ENCODE data around the gene MLLT3. TPM values are rescaled to one million over a fixed set of nuclear protein-coding genes. Genes with fewer than 3 reads are reported as not detected.

MLLT3 gene
- total and polyA plus RNA-seq, 2 donors: 21.8 to 46.2 TPM

GRCh38 chr9:20621471-20622329 is 599 bp downstream of the MLLT3 start:
- Histone ChIP-seq H3K9me3 (ENCODE audit: control insufficient read depth in 2 of 2, insufficient read depth in 1 of 2, low read length in 1 of 2) (peaks cover 0 to 2% of the 10 kb centered on the region in 2 donors), H3K36me3 (ENCODE audit: control insufficient read depth in 2 of 2, insufficient read depth in 2 of 2, low read length in 1 of 2) (no peaks in the 10 kb centered on the region), H3K4me1 (ENCODE audit: control insufficient read depth in 2 of 2, insufficient read depth in 2 of 2, low read length in 2 of 2) (peaks cover 6 to 27% of the 10 kb centered on the region in 2 donors), H3K27ac (ENCODE audit: low read depth in 1 of 2, low read length in 1 of 2) (peak overlapping the region; percentile 87 to 98), H3K27me3 (ENCODE audit: control insufficient read depth in 2 of 2, insufficient read depth in 1 of 2, low read length in 1 of 2) (peaks cover 0 to 21% of the 10 kb centered on the region in 2 donors), H3K4me3 (ENCODE audit: low read length in 2 of 2) (peak overlapping the region; percentile 86 to 92)
- DNase-seq (ENCODE audit: low read depth in 6 of 9, low spot score in 9 of 9): peak in 8 of 9 donors; percentile 58 to 90 (median 78)
- WGBS: under 1% methylated on average over 82 of the region's 82 CpGs

GRCh38 chr9:20620650-20621470 is 1.4 kb downstream of the MLLT3 start:
- peaks cover 6 to 27% of the 10 kb centered on the region in 2 donors for H3K4me1 ChIP-seq (ENCODE audit: control insufficient read depth in 2 of 2, insufficient read depth in 2 of 2, low read length in 2 of 2)
- WGBS: under 1% methylated on average over 65 of the region's 65 CpGs
- peaks cover 0 to 2% of the 10 kb centered on the region in 2 donors for H3K9me3 ChIP-seq (ENCODE audit: control insufficient read depth in 2 of 2, insufficient read depth in 1 of 2, low read length in 1 of 2)
- peak overlapping the region; percentile 87 to 98 for H3K27ac ChIP-seq (ENCODE audit: low read depth in 1 of 2, low read length in 1 of 2)
- peak overlapping the region; percentile 86 to 92 for H3K4me3 ChIP-seq (ENCODE audit: low read length in 2 of 2)
- no peaks in the 10 kb centered on the region for H3K36me3 ChIP-seq (ENCODE audit: control insufficient read depth in 2 of 2, insufficient read depth in 2 of 2, low read length in 1 of 2)
- peak in 8 of 9 donors; percentile 38 to 82 (median 56) for DNase-seq (ENCODE audit: low read depth in 6 of 9, low spot score in 9 of 9)
- H3K27me3 ChIP-seq (ENCODE audit: control insufficient read depth in 2 of 2, insufficient read depth in 1 of 2, low read length in 1 of 2): peaks cover 0 to 21% of the 10 kb centered on the region in 2 donors

DNA sequence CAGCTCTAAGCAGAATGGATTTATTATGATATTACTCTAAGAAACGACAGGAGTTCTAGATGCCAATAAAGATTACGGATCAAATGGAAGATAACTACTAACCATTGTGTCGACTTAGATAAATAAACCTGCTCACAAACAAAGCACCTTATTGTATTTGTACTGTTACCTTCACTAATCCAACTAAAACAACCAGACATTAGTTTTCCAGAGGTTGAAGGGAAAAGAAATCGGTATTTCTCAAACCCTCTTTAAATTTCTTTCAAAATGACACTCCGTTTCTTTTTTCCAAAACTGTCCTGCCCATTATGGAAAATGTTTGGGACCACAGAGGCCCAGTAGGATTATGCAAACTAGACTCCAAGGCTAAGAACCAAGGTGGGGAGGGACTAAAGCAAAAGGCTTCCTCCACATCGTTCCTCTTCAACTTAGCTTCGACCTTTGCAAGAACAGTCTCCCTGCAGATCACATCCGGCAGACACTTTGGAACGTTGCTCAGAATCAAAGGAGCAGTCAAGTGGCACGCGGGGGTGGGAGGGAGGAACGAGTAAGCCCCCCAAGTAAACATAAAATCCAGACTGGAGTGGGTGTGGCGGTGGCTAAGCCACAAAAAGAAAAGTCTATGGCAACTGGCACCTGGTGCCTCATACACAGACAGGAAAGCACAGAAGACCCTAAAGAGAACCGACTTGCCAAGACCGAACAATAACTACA is 2.7 kb downstream of the MLLT3 start:
- Histone ChIP-seq H3K36me3 (ENCODE audit: control insufficient read depth in 2 of 2, insufficient read depth in 2 of 2, low read length in 1 of 2) (no peaks in the 10 kb centered on the region), H3K4me1 (ENCODE audit: control insufficient read depth in 2 of 2, insufficient read depth in 2 of 2, low read length in 2 of 2) (peaks cover 6 to 25% of the 10 kb centered on the region in 2 donors), H3K27me3 (ENCODE audit: control insufficient read depth in 2 of 2, insufficient read depth in 1 of 2, low read length in 1 of 2) (peaks cover 0 to 21% of the 10 kb centered on the region in 2 donors), H3K4me3 (ENCODE audit: low read length in 2 of 2) (peak overlapping the region; percentile 86 to 92), H3K9me3 (ENCODE audit: control insufficient read depth in 2 of 2, insufficient read depth in 1 of 2, low read length in 1 of 2) (peaks cover 0 to 2% of the 10 kb centered on the region in 2 donors), H3K27ac (ENCODE audit: low read depth in 1 of 2, low read length in 1 of 2) (no peak overlapping the region)
- 28% methylated on average over 15 of the region's 15 CpGs for WGBS
- peak in 8 of 9 donors; percentile 23 to 71 (median 43) for DNase-seq (ENCODE audit: low read depth in 6 of 9, low spot score in 9 of 9)

DNA sequence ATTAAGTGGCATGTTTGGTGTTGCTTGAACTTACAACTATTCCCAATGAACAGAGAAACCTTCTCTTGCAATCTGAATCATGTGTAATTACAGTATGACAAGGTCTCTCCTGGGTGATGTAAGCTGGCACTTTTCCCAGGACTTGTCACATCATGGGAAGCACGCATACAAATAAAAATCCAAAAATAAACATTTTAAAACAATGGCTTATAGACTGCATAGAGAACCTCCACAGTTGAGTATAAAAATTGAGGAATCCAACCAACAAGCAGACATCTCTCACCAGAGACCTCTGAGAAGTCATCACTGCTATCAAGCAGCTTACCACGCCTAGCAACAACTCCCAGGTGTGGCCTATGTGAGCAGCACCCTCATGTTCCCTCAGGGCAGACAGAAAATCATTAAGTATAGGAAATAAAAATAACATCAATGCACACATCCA is 3.9 kb downstream of the MLLT3 start:
- Histone ChIP-seq H3K36me3 (ENCODE audit: control insufficient read depth in 2 of 2, insufficient read depth in 2 of 2, low read length in 1 of 2) (no peaks in the 10 kb centered on the region), H3K27ac (ENCODE audit: low read depth in 1 of 2, low read length in 1 of 2) (no peak overlapping the region), H3K4me3 (ENCODE audit: low read length in 2 of 2) (no peak overlapping the region), H3K4me1 (ENCODE audit: control insufficient read depth in 2 of 2, insufficient read depth in 2 of 2, low read length in 2 of 2) (peaks cover 0 to 12% of the 10 kb centered on the region in 2 donors), H3K9me3 (ENCODE audit: control insufficient read depth in 2 of 2, insufficient read depth in 1 of 2, low read length in 1 of 2) (peaks cover 0 to 2% of the 10 kb centered on the region in 2 donors), H3K27me3 (ENCODE audit: control insufficient read depth in 2 of 2, insufficient read depth in 1 of 2, low read length in 1 of 2) (peaks cover 0 to 13% of the 10 kb centered on the region in 2 donors)
- no peak for DNase-seq (ENCODE audit: low read depth in 6 of 9, low spot score in 9 of 9)
- WGBS: 94% methylated on average over 2 of the region's 2 CpGs

GRCh38 chr9:20616808-20617207 is 5.5 kb downstream of the MLLT3 start:
- Histone ChIP-seq H3K9me3 (ENCODE audit: control insufficient read depth in 2 of 2, insufficient read depth in 1 of 2, low read length in 1 of 2) (peaks cover 0 to 2% of the 10 kb centered on the region in 2 donors), H3K4me1 (ENCODE audit: control insufficient read depth in 2 of 2, insufficient read depth in 2 of 2, low read length in 2 of 2) (peaks cover 0 to 7% of the 10 kb centered on the region in 2 donors), H3K27me3 (ENCODE audit: control insufficient read depth in 2 of 2, insufficient read depth in 1 of 2, low read length in 1 of 2) (peaks cover 0 to 7% of the 10 kb centered on the region in 2 donors), H3K27ac (ENCODE audit: low read depth in 1 of 2, low read length in 1 of 2) (no peak overlapping the region), H3K36me3 (ENCODE audit: control insufficient read depth in 2 of 2, insufficient read depth in 2 of 2, low read length in 1 of 2) (no peaks in the 10 kb centered on the region), H3K4me3 (ENCODE audit: low read length in 2 of 2) (no peak overlapping the region)
- no peak for DNase-seq (ENCODE audit: low read depth in 6 of 9, low spot score in 9 of 9)
- WGBS: 95% methylated on average over 2 of the region's 2 CpGs

GRCh38 chr9:20614602-20615216 is 7.6 kb downstream of the MLLT3 start:
- Histone ChIP-seq H3K27me3 (ENCODE audit: control insufficient read depth in 2 of 2, insufficient read depth in 1 of 2, low read length in 1 of 2) (no peaks in the 10 kb centered on the region), H3K9me3 (ENCODE audit: control insufficient read depth in 2 of 2, insufficient read depth in 1 of 2, low read length in 1 of 2) (no peaks in the 10 kb centered on the region), H3K36me3 (ENCODE audit: control insufficient read depth in 2 of 2, insufficient read depth in 2 of 2, low read length in 1 of 2) (no peaks in the 10 kb centered on the region), H3K27ac (ENCODE audit: low read depth in 1 of 2, low read length in 1 of 2) (no peak overlapping the region), H3K4me3 (ENCODE audit: low read length in 2 of 2) (no peak overlapping the region), H3K4me1 (ENCODE audit: control insufficient read depth in 2 of 2, insufficient read depth in 2 of 2, low read length in 2 of 2) (peaks cover 0 to 1% of the 10 kb centered on the region in 2 donors)
- DNase-seq (ENCODE audit: low read depth in 6 of 9, low spot score in 9 of 9): no peak
- WGBS: over 99% methylated on average over 2 of the region's 2 CpGs

DNA sequence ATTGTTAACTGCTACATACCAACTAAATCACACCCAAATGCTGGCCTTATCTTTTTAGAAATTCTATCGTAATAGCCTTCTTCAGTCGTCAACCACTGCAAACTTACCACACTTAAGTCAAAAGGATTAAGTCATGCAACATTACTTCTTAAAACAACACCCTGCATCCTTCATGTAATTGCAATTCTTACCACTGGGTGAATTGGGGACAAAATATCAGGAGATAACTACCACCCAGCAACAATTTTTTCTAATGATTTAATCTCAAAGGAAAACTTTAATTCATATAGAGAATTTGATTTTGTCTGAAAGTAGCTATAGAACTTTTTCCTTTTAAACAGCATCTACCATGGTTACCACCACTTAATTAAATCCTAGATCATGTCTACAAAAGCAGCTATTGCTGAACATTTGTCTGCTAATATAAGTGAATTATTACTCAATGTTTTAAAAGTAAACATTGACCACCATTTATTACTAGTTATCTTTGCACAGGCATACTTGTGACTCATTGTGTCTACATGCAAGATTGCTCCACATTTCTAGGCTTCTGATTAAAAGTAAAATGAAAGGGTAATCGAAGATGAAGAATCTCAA is 10.5 kb downstream of the MLLT3 start:
- DNase-seq (ENCODE audit: low read depth in 6 of 9, low spot score in 9 of 9): peak in 1 of 9 donors; percentile 23
- H3K27ac ChIP-seq (ENCODE audit: low read depth in 1 of 2, low read length in 1 of 2): no peak overlapping the region
- no peaks in the 10 kb centered on the region for H3K36me3 ChIP-seq (ENCODE audit: control insufficient read depth in 2 of 2, insufficient read depth in 2 of 2, low read length in 1 of 2)
- 97% methylated on average over 3 of the region's 3 CpGs for WGBS
- H3K4me1 ChIP-seq (ENCODE audit: control insufficient read depth in 2 of 2, insufficient read depth in 2 of 2, low read length in 2 of 2): no peaks in the 10 kb centered on the region
- H3K27me3 ChIP-seq (ENCODE audit: control insufficient read depth in 2 of 2, insufficient read depth in 1 of 2, low read length in 1 of 2): no peaks in the 10 kb centered on the region
- no peak overlapping the region for H3K4me3 ChIP-seq (ENCODE audit: low read length in 2 of 2)
- no peaks in the 10 kb centered on the region for H3K9me3 ChIP-seq (ENCODE audit: control insufficient read depth in 2 of 2, insufficient read depth in 1 of 2, low read length in 1 of 2)

DNA sequence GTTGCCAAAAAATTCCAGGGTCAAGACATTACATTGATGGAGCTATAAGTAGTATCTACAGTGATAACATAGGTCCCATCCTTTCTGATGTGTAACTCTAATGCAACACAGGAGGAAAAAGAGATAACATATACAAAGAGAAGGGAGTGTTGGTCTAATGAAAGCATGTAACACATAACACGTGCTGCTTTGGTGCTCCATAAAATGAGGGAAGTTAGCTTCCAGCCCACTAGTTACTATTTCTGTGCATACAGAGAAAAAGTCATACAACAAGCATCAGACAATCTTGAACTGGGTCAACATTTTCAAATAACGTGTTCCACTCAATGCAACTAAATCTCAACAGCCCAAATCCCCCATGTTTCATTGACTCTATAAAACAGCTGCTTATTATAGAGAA is 11.7 kb downstream of the MLLT3 start:
- H3K27ac ChIP-seq (ENCODE audit: low read depth in 1 of 2, low read length in 1 of 2): no peak overlapping the region
- 79% methylated on average over 2 of the region's 2 CpGs for WGBS
- H3K4me1 ChIP-seq (ENCODE audit: control insufficient read depth in 2 of 2, insufficient read depth in 2 of 2, low read length in 2 of 2): no peaks in the 10 kb centered on the region
- H3K9me3 ChIP-seq (ENCODE audit: control insufficient read depth in 2 of 2, insufficient read depth in 1 of 2, low read length in 1 of 2): no peaks in the 10 kb centered on the region
- no peaks in the 10 kb centered on the region for H3K36me3 ChIP-seq (ENCODE audit: control insufficient read depth in 2 of 2, insufficient read depth in 2 of 2, low read length in 1 of 2)
- no peak overlapping the region for H3K4me3 ChIP-seq (ENCODE audit: low read length in 2 of 2)
- DNase-seq (ENCODE audit: low read depth in 6 of 9, low spot score in 9 of 9): no peak
- H3K27me3 ChIP-seq (ENCODE audit: control insufficient read depth in 2 of 2, insufficient read depth in 1 of 2, low read length in 1 of 2): no peaks in the 10 kb centered on the region

All from thymus (tissue), 11 donors.